Upper lobe of right lung (tissue), 1 donor: Measurements from ENCODE around the gene UIMC1. TPM values are rescaled to one million over a fixed set of nuclear protein-coding genes. Genes with fewer than 3 reads are reported as not detected.
A peak's percentile ranks its signal among the peaks of the same experiment; 100 is the strongest.

Experiments used
- ATAC-seq: fragments of 200-7000 bp; cut with Tn5 transposase; one replicate; pipeline ENCODE4 v1.9.1; 2020; ENCODE audit warnings: mild to moderate bottlenecking, moderate library complexity
- DNase-seq: peaks from one replicate; pipeline ENCODE4 v3.0.0-alpha.2; 2020
- H3K27ac ChIP-seq: fragments of 200-600 bp; one replicate; pipeline ENCODE4 v1.8.0; 2022
- H3K27me3 ChIP-seq: fragments of 200-600 bp; one replicate; pipeline ENCODE4 v1.8.0; 2022; ENCODE audit warnings: mild to moderate bottlenecking
- H3K36me3 ChIP-seq: fragments of 200-600 bp; one replicate; pipeline ENCODE4 v1.8.0; 2022
- H3K4me1 ChIP-seq: fragments of 200-600 bp; one replicate; pipeline ENCODE4 v1.8.0; 2022
- H3K4me3 ChIP-seq: fragments of 200-600 bp; one replicate; pipeline ENCODE4 v1.8.0; 2022; ENCODE audit warnings: mild to moderate bottlenecking
- H3K9me3 ChIP-seq: fragments of 200-600 bp; one replicate; pipeline ENCODE4 v1.8.0; 2022
- intact Hi-C: fragments of 100-400 bp; cut with DNase I; formaldehyde crosslinking; loops from one replicate; pipeline ENCODE4 v1.11.0; 2022
- total RNA-seq: library from RNA; stranded (reverse); fragmentation: NEBNext Ultra II Directional; extraction: Animal tissue kit (Norgen Biotek cat#: 25700); gene quantifications from one replicate; pipeline ENCODE4 v1.2.1, GENCODE V29; 2021
- TF ChIP-seq, protein P1 (sequence below): fragments of 200-600 bp; IDR thresholded peaks from one replicate; pipeline ENCODE4 v1.8.0; 2022; ENCODE audit warnings: antibody characterized with exemption
- donor health status: DM: no; HTN: yes; CAD: no; lungs with severe emphysema.

Gene UIMC1
- total RNA-seq, 1 donor from 2014 or later, result 35.4 TPM

DNA sequence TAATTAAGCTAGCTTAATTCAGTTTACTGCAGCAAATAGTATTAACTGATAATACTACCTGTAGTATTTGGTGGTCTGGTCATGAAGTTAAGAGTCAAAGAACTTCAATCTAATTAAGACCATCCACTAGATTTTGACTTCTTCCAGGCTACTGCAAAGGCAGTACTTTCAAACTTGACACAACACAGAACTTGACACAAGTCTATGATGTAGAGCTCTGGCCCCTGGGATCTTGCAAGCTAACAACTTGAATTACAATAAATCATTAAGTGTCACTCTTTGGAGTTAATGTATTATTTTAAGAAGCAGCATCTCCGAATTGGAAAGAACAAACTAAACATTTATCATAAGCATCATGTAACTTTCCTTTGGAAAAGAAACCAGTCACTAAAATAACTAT lies 40.9 kb downstream of the UIMC1 start:
- no peaks in the 10 kb centered on the region for H3K27me3 ChIP-seq
- H3K4me1 ChIP-seq, result no peaks in the 10 kb centered on the region
- no peak for ATAC-seq
- no peak overlapping the region for H3K4me3 ChIP-seq
- no peak overlapping the region for H3K27ac ChIP-seq
- DNase-seq, result no peak
- no peaks in the 10 kb centered on the region for H3K9me3 ChIP-seq
- TF ChIP-seq, protein P1, sequence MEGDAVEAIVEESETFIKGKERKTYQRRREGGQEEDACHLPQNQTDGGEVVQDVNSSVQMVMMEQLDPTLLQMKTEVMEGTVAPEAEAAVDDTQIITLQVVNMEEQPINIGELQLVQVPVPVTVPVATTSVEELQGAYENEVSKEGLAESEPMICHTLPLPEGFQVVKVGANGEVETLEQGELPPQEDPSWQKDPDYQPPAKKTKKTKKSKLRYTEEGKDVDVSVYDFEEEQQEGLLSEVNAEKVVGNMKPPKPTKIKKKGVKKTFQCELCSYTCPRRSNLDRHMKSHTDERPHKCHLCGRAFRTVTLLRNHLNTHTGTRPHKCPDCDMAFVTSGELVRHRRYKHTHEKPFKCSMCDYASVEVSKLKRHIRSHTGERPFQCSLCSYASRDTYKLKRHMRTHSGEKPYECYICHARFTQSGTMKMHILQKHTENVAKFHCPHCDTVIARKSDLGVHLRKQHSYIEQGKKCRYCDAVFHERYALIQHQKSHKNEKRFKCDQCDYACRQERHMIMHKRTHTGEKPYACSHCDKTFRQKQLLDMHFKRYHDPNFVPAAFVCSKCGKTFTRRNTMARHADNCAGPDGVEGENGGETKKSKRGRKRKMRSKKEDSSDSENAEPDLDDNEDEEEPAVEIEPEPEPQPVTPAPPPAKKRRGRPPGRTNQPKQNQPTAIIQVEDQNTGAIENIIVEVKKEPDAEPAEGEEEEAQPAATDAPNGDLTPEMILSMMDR, result no peak
- intact Hi-C loops, result no loop called here
- H3K36me3 ChIP-seq, result peaks cover 51% of the 10 kb centered on the region

- no peaks in the 10 kb centered on the region for H3K27me3 ChIP-seq
- DNase-seq (no peak), ATAC-seq (peak; percentile 16)
- peaks cover 33% of the 10 kb centered on the region for H3K36me3 ChIP-seq
- no peak overlapping the region for H3K4me3 ChIP-seq
- H3K27ac ChIP-seq, result no peak overlapping the region
- intact Hi-C loops, result no loop called here
- H3K4me1 ChIP-seq, result peaks cover 6% of the 10 kb centered on the region
- TF ChIP-seq, protein P1, result peak; percentile 49
- H3K9me3 ChIP-seq, result no peaks in the 10 kb centered on the region
Measured at GRCh38 chr5:176959051-176959450, 47.5 kb downstream of the UIMC1 start.

- intact Hi-C loops, result no loop called here
- ATAC-seq (no peak), DNase-seq (no peak)
- no peaks in the 10 kb centered on the region for H3K27me3 ChIP-seq
- H3K36me3 ChIP-seq, result peaks cover 48% of the 10 kb centered on the region
- no peak overlapping the region for H3K4me3 ChIP-seq
- no peaks in the 10 kb centered on the region for H3K9me3 ChIP-seq
- peaks cover 6% of the 10 kb centered on the region for H3K4me1 ChIP-seq
- no peak overlapping the region for H3K27ac ChIP-seq
- TF ChIP-seq, protein P1, result no peak
Measured at GRCh38 chr5:176956756-176957155, 49.8 kb downstream of the UIMC1 start.

- TF ChIP-seq, protein P1, result no peak
- intact Hi-C loops, result no loop called here
- ATAC-seq, result no peak
Measured at GRCh38 chr5:176955895-176956294, 50.7 kb downstream of the UIMC1 start.

GRCh38 chr5:176954050-176954449 lies 52.5 kb downstream of the UIMC1 start:
- Histone ChIP-seq H3K4me3 (no peak overlapping the region), H3K4me1 (peaks cover 6% of the 10 kb centered on the region), H3K9me3 (no peaks in the 10 kb centered on the region), H3K27ac (no peak overlapping the region), H3K27me3 (no peaks in the 10 kb centered on the region), H3K36me3 (peaks cover 69% of the 10 kb centered on the region)
- TF ChIP-seq, protein P1, result no peak
- DNase-seq (no peak), ATAC-seq (no peak)
- intact Hi-C loops, result no loop called here

More at GRCh38 chr5:176955895-176956294, 50.7 kb downstream of the UIMC1 start:
- H3K27me3 ChIP-seq, result no peaks in the 10 kb centered on the region
- H3K4me3 ChIP-seq, result no peak overlapping the region
- H3K9me3 ChIP-seq, result no peaks in the 10 kb centered on the region
- H3K4me1 ChIP-seq, result peaks cover 6% of the 10 kb centered on the region
- DNase-seq, result no peak
- H3K36me3 ChIP-seq, result peaks cover 56% of the 10 kb centered on the region
- no peak overlapping the region for H3K27ac ChIP-seq
